Stimulated activated CD4-positive, alpha-beta T cell treated with anti-CD3 and anti-CD28 coated beads, TNF-alpha, amount 100 ng/mL, for 4 hours (primary cell): Measurements from ENCODE around the gene SGPP1.
"Not testable (repeated sequence)": the region's sequence is repeated elsewhere in the genome, so short reads cannot be mapped to it uniquely, and the experiment has no call there.

Source experiments
- DNase-seq, 3 experiments: peaks; one replicate each; pipeline ENCODE4 v3.0.0-alpha.2; 2020; ENCODE audit warnings: low read depth in 3 of 3

Gene SGPP1

GRCh38 chr14:63636094-63636635, 91.7 kb downstream of the SGPP1 start:
- not testable (repeated sequence) for DNase-seq
